ENCODE measurements around the gene KDM4B. TPM values are rescaled to one million over a fixed set of nuclear protein-coding genes. Genes with fewer than 3 reads are reported as not detected.

KDM4B gene
- total RNA-seq, 1 experiment from 2014 or later, result 43.7 TPM

DNA sequence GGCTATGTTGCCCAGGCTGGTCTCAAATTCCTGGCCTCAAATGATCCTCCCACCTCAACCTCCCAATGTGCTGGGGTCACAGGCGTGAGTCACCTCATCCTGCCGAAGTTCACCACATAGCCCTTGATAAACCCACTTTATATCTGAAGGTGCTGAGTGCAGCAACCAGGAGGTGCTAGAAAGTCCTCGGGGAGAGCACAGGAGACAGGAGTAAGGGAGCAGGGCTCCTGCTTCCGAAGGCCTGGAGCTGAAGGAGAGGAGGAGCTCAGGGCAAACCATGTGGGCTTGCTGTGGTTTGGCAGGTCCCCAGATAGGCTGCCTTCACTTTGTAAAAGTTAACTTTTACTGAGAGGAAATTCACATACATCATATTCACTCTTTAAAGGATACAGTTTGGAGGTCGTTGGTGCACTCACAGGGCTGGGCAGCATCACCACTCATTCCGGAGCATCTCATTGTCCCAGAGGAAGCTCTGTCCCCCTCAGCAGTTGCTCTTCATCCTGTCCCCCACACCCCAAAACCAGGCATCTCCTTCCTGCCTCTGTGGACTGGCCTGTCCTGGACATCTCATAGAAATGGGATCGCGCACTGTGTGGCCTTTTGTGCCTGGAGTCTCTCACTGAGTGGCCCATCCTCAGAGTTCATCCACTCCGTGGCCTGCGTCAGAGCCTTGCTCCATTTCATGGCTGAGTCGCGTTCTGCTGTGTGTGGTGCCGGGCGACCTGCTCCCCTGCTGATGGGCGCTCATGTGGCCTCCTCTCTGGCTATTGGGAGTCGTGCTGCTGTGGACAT is 49.5 kb downstream of the KDM4B start:
- Histone ChIP-seq H4K91ac (ENCODE audit: insufficient read length, low read depth, low read length) (no peak overlapping the region), H4K5ac (ENCODE audit: insufficient read length, low read depth, low read length) (no peak overlapping the region), H3K9ac (ENCODE audit: extremely low read depth, insufficient read length, low read length) (no peak overlapping the region), H2BK15ac (ENCODE audit: low read depth, low read length) (no peak overlapping the region), H3K14ac (ENCODE audit: insufficient read depth, low read length) (no peak overlapping the region), H3K9me3 (ENCODE audit: control insufficient read depth, low read depth, low read length) (no peaks in the 10 kb centered on the region), H2AFZ (ENCODE audit: low read length) (no peak overlapping the region), H4K8ac (replicated peaks; ENCODE audit: insufficient read length, low read depth, low read length) (no peak overlapping the region), H2AK5ac (ENCODE audit: insufficient read length, low read length) (no peak overlapping the region), H3K56ac (ENCODE audit: insufficient read length, low read depth, low read length) (no peak overlapping the region), H3K4me1 (ENCODE audit: insufficient read depth, low read length) (no peaks in the 10 kb centered on the region), H2BK5ac (ENCODE audit: insufficient read length, low read length) (no peak overlapping the region), H2BK20ac (ENCODE audit: low read depth, low read length, poor library complexity, severe bottlenecking) (no peak overlapping the region), H3K79me1 (ENCODE audit: insufficient read depth, low read depth, low read length, poor library complexity, severe bottlenecking) (peaks cover 4% of the 10 kb centered on the region), H2BK12ac (ENCODE audit: insufficient read length, low read depth, low read length) (no peak overlapping the region), H3K4me2 (ENCODE audit: insufficient read depth, insufficient read length, low read length) (no peak overlapping the region), H3K27me3 (ENCODE audit: insufficient read depth, low read length) (no peaks in the 10 kb centered on the region), H2BK120ac (ENCODE audit: low read depth, low read length, poor library complexity, severe bottlenecking) (no peak overlapping the region), H3K27ac (ENCODE audit: insufficient read length, low read depth, low read length) (no peak overlapping the region), H3K23ac (ENCODE audit: insufficient read length, low read depth, low read length) (no peak overlapping the region), H3K18ac (ENCODE audit: insufficient read length, low read depth, low read length) (no peak overlapping the region), H3K79me2 (ENCODE audit: insufficient read depth, low read length) (peaks cover 2% of the 10 kb centered on the region; the same call in 1 of the 2 replicates), H3K4ac (ENCODE audit: low read depth, low read length) (no peak overlapping the region), H3K23me2 (ENCODE audit: insufficient read length, low read depth, low read length, poor library complexity, severe bottlenecking) (no peaks in the 10 kb centered on the region), H4K20me1 (ENCODE audit: control insufficient read depth, insufficient read depth, insufficient read length) (peaks cover 4% of the 10 kb centered on the region), H3T11ph (ENCODE audit: low read length) (no peak overlapping the region)
- Mint-ChIP-seq H3K9me3 (peaks cover 0 to 2% of the 10 kb centered on the region in 2 experiments; a peak in 1 of 5 replicates), H3K4me3 (no peak overlapping the region), H3K36me3 (ENCODE audit: insufficient read depth in 1 of 3, low read depth in 3 of 3) (peaks cover 3 to 9% (median 5%) of the 10 kb centered on the region in 3 experiments; a peak in 6 of 7 replicates), H3K27me3 (ENCODE audit: low read depth) (no peaks in the 10 kb centered on the region), H3K4me1 (peaks cover 4 to 6% of the 10 kb centered on the region in 2 experiments; a peak in 3 of 4 replicates), H3K27ac (peak overlapping the region in 1 of 3 experiments; percentile 21; a peak in 2 of 7 replicates)
- TF ChIP-seq, protein P1, sequence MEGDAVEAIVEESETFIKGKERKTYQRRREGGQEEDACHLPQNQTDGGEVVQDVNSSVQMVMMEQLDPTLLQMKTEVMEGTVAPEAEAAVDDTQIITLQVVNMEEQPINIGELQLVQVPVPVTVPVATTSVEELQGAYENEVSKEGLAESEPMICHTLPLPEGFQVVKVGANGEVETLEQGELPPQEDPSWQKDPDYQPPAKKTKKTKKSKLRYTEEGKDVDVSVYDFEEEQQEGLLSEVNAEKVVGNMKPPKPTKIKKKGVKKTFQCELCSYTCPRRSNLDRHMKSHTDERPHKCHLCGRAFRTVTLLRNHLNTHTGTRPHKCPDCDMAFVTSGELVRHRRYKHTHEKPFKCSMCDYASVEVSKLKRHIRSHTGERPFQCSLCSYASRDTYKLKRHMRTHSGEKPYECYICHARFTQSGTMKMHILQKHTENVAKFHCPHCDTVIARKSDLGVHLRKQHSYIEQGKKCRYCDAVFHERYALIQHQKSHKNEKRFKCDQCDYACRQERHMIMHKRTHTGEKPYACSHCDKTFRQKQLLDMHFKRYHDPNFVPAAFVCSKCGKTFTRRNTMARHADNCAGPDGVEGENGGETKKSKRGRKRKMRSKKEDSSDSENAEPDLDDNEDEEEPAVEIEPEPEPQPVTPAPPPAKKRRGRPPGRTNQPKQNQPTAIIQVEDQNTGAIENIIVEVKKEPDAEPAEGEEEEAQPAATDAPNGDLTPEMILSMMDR (conservative IDR thresholded peaks at IDR 0.05), result no peak
- no CpG with 5 or more reads among the region's 16 CpGs for WGBS (ENCODE audit: extremely low coverage, insufficient read length, low lambda C conversion rate)
- no peak for DNase-seq
